T-helper 2 cell treated with Interferon-gamma antibody and Interleukin-4, amounts not matched to agents 100 ng/mL and 5 ng/mL, for 36 hours (primary cell): ENCODE measurements around the gene CDH4. TPM values are rescaled to one million over a fixed set of nuclear protein-coding genes. Genes with fewer than 3 reads are reported as not detected.

Experiments
- intact Hi-C: fragments of 100-400 bp; cut with micrococcal nuclease; formaldehyde crosslinking; loops from one replicate; pipeline ENCODE4 v1.15.1; 2023
- total RNA-seq: library from RNA; stranded (reverse); gene quantifications from 2 replicates; pipeline ENCODE4 v1.2.3, GENCODE V29; 2022

Gene CDH4
- total RNA-seq, 1 donor from 2014 or later: not detected

DNA sequence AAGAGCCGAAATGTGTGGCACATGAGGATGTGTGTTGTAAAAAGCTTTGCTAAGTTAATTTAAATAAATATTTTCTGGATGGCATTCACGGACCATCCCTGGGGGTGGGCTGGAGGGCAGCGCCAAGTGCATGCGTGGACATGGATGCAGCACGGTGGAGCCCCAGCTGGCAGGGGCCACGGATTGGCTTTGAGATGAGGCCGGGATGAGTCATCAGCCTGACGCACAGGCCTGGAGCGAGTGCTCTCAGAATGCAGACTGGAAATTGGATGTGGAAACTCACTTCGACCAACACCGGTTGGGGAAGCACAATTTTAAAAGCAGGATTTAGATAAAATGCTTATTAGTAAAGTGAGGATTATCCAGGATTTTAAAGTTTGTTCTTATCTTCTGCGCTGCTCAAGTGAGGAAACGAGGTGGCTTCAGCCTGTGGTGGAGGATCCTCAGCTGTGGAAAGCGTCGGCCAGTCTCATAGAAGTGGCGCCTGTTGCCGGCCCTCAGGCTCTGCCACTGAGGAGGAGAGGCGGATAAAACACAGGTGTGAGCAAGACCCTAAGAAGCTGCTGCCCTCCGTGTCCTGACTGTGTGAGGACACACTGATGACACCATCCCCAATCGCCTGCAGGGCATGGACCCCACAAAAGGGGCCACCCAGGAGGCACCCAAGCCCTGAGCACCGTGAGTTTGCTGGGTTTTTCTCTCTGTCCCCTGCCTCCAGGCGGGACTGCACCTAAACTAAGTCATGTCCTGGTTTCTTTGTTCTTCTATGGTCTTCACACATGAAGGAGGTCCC, 279.7 kb downstream of the CDH4 start:
- intact Hi-C loops: no loop called here

DNA sequence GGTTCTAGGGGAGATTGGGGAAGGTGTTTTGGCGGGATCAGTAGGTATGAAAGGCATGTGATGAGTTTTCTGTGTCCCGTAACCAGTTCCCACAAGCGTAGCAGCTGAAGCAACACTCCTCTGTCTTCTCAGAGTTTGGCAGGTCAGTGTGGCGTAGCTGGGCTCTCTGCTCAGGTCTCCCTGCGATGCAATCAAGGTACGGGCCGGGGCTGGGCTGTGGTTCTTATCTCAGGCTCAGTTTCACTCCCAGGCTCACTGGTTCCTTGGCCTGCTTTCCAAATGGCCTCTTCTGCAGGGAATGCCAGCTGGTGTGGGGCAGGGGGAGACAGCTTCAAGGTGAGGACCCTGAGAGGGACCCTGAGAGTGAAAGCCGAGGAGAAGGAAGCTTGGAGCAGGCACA, 280.7 kb downstream of the CDH4 start:
- intact Hi-C loops: no loop called here

DNA sequence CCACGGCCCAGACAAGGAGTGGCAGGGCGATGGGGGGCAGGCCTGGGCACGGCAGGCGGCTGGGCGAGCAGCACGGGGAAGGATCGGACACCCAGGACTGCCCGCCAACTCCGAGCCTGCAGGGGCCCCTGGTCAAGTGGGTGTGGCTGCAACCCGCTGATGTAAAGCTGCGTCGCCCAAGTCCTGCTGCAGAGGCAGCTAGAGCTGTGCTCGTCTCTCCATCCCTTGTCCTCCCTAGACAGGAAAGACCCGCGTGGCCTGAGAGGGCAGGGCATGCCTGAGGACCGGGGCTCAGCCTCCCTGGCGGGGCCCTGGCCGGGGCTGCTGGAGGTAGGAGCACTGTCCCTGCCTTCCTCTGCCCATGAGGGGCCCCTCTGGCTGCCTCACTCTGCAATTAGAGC, 281.2 kb downstream of the CDH4 start:
- intact Hi-C loops: no loop called here

DNA sequence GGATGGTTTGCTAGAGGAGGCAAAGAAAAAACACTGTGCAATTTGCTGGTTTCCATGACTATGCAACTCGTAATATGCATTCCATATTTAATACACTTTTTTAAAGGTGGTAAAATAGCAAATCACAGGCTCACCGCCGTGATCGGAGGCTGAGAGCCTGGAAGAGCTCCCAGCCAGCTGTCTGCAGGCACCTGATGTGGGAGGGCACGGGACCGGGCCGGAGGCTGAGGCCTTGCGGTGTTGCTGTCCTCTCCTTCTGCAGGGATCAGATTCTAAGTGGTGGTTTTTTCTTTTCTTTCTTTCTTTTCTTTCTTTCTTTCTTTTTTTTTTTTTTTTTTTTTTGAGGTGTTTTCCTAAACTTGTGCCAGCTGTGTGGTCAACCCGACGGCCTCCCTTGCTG, 282.3 kb downstream of the CDH4 start:
- intact Hi-C loops: no loop called here

DNA sequence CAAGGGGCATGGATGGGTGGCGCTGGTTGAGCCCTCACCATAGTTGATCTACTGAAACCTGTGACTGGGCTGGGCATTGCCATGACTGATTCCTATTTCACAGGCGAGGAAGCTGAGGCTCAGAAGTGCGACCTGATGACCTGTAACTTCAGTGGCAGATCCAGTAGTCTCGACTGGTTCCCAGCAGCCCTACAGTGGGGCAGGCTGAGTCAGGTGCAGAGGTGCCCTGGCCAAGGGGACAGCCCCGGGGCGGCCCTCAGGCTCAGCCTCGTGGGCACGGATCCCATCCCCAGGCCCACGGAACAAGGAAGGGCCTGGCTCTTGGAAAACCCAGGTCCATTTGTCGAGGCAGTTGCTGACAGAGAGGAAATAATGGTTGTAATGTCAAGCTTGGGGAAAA, 283.0 kb downstream of the CDH4 start:
- intact Hi-C loops: no loop called here

DNA sequence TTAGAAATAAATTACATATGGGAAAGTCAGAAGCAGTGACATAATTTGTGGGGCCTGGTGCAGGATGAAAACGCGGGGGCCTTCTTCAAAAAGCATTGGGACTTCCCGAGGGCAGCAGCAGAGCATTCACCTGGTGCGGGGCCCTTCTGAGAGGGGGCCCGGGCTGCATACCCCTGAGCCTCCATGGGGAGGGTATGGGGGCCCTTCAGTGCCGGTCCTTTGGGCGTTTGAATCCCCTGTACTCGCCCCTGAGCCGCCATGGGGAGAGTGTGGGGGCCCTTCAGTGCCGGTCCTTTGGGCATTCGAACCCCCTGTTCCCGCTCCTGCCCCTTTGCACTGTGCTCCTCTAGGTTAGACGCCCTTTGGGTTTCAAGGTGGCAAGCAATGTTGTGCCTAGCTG, 283.5 kb downstream of the CDH4 start:
- intact Hi-C loops: no loop called here

DNA sequence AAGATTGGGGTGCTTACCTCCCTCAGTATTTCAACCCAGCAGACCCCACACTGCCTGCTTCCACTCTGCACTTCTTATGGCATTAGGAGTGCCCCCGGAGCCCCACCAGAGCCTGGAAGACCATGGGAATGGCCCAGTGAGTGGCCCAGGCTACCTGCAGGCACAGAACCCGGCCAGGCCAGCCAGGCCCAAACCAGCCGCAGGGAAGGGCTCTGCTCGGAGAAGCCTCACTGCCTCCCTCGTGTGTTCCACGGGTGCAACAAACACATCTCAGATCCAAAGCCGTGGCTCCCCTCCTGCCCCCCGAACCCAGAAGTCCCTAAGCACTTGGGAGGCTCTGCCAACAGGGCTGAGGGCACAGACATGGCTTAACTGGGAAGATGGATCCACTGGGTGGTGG, 283.9 kb downstream of the CDH4 start:
- intact Hi-C loops: no loop called here

DNA sequence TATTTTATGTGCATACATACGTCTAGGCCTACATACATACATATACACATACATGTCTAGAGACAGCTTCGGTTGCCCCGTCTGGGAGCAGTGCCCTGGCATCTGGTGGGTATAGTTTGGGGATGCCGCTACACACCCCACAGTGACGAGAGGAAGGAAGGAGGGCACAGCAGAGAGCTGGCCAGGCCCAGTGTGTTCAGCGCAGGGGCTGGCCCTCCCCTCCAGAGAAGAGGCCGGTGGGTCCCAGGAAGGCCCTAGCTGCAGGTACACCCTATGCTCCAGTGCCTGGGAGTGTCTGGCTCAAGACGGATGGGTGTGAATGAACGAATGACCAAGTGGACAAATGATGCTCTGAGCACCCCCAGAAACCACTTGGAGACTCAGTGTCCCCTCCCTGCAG, 284.6 kb downstream of the CDH4 start:
- intact Hi-C loops: no loop called here

DNA sequence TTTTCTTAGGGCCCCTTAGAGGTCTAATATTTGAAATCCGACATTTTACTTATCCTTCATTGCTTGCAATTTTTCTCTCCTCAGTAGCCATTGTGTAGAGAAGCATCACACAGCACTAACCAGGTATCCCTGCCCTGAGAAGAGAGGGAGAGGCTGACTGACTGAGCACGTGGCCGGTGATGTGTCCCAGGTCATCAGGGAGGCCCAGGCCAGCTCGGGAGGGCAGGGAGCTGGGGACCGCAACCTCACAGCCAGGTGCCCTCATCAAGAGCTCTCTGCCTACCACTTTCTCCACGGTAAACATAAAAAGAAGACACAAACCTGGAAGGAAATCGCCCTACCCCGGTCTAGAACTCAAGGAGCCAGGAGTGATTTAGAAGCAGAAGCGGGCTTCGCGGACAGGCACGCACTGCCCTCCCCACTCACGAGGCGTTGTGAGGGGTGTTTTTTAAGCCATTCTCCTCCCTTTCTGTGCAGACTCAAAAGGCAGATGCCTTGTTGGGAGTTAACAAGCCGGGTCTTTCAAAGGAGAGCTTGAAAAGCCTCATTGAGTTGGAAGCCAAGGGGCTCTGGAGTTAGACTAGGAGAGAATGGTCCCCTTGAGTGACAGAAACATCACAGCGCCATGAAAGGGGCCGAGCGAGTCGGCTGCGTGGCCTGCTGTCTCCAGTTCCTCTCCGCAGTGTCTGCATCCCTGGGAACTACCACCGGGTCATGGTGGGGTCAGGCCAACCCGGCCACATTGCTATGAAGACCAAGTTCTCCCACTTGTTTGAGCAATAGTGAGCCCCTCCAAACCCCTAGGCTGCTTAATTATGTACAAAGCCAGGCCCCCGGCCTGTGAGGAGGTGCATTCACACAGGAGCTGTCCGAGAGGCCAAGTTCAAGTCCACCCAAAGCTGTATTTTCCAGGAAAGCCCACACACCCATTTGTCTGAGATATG, 285.4 kb downstream of the CDH4 start:
- intact Hi-C loops: no loop called here

DNA sequence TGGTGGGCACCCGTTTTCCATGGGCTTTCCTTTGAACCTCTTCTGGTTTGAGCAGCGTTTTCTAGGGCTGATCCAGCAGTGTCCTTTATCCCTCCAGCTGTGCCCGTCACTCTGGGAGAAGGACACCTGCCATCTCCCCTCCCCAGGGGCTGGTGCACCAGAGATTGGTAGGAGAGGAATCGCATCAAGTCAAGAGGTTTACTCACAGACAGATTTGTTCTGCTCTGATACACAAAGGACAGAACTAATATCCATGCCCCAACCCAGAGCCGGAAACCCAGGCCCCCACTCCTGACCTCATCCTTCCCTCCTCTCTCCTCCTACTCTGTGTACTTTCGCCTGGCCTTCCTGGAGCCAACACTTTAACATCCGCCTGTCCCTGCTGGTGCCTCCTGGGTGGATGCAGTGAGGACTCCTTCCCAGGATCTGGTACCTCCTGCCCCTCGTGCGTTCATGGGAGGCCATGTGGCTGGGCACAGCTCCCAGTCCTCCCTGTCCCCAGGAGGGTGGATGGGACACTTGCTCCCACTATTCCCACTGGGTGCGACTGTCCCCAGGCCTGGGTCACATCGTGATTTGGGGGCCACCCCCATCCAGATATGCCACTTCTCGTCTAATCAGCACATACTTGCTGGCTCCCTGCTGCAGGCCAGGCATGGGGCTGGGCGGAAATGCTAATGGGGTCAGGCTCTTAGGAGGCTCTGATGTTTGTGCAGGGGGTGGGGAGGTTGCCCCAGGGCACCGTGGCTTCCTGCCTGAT, 286.3 kb downstream of the CDH4 start:
- intact Hi-C loops: no loop called here

DNA sequence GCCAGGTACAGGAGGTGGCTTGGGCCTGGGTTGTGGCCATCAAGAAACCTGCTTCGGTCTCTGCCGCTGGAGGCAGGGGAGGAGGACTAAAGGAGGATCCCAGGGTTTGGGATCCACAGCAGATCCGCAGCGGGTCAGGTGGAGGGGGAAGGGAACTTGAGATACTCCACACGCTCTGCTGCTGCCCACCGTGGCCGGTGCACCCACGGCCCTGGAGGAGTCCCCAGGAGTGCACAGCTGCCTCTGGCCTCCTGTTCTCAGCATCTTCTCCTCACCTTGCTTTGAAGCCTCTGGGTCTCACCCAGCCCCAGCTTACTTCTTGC, 286.8 kb downstream of the CDH4 start:
- intact Hi-C loops: no loop called here

DNA sequence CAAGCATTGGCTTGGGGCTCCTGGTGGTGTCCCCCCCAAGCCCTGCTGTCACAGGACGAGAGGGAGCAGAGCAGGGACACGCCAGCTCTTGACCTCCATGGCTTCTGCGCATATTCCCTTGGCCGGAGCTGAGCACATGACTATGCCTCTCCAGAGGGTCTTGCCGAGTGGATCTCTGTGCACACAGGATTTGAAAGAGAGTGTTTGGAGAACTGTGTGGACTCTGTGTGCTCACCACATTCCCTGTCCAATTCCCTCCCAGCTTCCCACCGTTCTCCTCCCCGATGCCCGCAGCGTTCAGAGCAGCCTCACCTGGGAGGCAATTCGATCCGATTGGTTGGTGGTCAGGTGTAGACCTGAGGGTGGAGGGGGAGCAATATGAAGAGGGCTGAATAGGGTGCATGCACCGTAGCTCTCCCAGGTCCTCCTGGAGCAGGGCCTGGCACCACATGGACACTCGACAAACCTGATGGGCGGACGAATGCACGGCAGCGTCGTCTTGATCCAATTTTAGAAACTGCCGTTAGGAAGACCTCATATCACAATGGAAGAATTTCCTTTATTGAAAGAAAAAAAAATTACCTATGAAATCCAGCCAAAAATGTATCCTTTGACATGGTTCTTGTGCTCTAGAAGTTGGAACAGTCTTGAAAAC, 287.8 kb downstream of the CDH4 start:
- intact Hi-C loops: no loop called here

DNA sequence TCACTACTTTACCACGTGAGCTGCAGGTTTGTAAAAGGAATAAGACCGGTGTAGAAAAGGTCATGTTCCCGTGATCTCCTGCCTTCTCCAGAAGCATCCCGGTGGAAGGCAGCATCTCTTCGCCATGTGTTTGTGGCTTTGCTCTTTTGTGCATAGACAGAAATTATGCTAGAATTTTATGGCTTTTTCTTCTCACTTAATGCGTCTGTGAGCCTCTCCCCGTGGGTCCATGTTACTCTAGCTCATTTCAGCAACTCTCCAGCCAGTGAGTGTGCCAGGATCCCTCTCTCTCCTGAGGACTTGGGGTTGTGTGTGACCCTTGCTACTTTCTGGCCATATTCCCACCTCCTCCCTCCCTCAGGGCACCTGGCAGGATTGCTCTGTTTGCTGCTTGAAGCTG, 289.5 kb downstream of the CDH4 start:
- intact Hi-C loops: no loop called here

DNA sequence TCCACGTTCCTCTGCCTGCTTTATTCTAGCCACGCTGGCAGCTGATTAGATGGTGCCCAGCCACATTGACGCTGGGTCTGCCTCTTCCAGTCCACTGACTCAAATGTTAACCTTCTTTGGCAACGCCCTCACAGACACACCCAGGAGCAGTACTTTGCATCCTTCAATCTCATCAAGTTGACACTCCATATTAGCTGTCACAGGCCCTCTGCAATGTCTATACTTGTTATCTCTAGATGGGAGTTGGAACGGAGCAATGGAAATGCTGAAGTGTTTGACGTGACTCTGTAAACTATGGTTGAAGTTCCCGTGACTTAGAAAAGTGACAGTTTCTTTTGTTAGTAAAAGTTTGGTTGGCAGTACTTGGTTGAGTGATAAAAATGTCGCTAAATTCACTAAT, 291.0 kb downstream of the CDH4 start:
- intact Hi-C loops: no loop called here

DNA sequence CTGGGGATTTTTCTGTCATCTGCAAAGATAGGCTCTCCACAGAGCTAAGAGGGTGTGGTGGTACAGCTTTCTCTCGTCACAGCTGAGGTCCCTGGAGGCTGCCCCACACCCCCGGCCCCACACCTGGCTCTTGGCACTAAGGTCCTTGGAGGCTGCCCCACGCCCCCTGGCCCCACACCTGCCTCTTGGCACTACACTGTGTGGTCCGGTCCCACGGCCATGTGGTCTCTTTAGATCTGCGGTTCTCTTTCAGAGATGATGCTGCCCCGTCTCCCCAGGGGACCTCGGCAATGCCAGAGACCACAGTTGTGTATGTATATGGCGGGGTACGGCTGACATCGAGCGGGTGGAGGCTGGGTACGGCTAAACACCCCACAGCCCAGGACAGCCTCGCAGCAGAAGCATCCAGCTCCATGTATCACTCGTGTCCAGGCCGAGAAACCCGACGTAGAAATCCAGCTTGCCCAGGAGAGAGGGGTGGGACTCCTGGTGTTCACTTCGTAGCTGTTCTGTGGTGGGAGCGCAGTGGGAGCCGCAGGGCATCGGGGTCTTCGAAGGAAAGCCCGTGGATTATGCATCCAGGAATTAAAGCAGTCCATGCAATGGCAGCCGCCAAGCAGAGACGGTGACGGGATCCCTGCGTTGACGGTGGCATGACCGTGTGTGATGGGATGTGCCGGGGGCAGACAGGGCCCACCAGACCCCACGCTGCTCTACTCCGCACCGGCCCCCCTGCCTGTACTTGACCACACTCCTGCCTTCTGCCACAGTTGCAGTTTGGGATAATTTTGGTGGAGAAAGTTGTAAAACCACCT, 292.1 kb downstream of the CDH4 start:
- intact Hi-C loops: no loop called here

DNA sequence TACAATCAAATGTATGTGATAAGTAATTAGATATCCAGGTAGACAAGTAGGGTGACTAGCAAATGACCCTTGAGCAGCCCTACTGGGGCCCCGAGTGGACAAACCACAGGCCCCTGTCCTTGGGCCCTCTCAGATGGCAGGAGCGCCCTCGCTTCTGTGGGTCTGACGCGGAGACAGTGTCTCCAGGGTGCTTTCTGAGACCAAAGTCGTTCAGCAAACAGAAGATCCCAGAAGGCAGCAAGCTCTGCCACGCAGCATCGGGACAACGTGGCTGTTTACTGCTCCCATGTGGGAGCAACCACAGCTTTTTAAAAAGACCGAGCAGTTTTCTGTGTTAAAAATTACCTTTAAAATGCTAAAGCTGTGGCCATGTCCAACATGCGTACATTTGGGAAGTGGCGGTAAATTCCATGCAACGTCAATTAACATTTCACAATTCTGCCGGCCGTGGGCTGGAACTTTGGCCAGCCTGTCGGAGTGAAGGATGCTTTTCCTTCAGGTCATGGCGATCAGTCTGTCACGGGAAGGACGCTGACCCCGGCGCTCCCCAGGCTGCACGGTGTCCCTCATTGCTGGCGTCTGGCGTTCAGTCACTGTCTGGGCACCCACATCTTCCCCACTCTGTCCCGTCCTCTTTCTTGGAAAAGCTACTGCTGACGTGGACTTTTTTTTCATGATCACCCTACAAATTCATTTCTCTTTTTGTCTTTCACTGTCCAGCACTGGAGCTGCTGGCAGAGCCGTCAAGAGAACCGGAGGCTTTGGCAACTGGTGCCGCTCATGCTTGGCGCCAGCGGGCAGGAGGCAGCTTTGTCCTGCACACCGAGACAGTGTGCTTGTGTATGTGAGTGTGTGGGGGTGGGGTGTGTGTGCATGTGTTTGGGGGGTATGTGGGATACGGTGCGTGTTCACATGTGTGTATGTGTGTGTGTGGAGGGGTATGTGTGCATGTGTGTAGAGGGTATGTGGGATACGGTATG, 293.1 kb downstream of the CDH4 start:
- intact Hi-C loops: no loop called here

DNA sequence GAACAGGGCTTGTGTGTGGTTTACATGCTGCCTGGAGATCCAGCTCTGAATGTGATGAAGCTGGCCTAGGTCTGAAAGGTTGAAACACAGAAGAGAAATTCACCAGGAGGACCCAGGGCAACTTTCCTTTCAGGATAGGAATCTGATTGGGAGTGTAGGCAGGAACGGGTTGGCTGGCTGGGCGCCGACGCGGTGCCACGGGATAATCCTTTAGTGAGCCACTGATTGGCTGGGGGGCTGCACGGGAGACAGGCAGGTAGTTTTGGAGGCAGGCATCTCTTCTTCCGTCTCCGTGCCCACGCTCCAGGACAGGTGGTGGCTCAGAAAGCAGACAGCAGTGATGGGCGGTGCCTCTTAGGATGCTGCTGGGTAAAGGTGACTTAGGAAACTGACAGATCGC, 294.6 kb downstream of the CDH4 start:
- intact Hi-C loops: no loop called here

DNA sequence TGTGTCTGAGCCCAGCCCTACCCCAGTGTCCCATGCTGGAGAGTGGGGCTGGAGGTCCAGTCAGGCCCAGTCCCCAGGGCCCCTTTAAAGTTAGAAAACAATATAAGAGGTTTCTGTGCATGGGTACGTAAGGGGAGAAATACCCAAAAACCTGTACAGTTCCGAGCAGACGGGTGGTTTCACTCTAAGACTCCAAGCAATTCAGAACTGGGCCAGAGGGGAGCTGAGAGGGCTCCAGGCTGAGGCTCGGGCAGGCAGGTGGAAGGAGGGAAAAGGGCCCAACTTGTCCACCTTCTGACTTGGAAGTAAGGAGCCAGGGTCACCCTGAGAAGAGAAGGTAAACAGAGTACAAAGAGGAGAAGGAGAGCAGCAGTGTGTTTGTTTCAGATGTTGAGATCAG, 296.0 kb downstream of the CDH4 start:
- intact Hi-C loops: no loop called here

DNA sequence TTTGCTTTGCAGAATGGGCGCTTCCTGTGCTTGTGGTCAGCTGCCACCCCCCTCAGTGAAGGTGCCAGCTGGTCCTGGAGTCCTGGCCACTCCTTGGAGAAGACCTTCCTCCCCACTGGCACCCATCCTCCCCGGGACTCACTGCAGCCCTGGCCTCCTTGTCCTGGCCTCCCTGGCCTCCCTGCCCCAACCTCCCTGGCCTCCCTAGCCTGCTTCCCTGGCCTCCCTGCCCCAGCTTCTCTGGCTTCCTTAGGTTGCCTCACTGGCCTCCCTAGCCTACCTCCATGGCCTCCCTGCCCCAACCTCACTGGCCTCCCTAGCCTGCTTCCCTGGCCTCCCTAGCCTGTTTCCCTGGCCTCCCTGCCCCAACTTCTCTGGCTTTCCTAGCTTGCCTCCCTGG, 297.8 kb downstream of the CDH4 start:
- intact Hi-C loops: no loop called here
